ENCODE measurements around the gene ARMC9. TPM values are rescaled to one million over a fixed set of nuclear protein-coding genes. Genes with fewer than 3 reads are reported as not detected.

ARMC9 gene
- total and polyA plus RNA-seq, 2 donors (not counting 3 experiments of a cell fraction or from before 2014, with no cell fraction given) = 16.4 to 24.2 TPM

- Histone ChIP-seq H3K9me1 (replicated peaks; ENCODE audit: control insufficient read depth, extremely low read depth, insufficient read depth, low read length) (no peaks in the 10 kb centered on the region), H4K20me1 (replicated peaks; ENCODE audit: control insufficient read depth, extremely low read depth, insufficient read depth, low read length) (no peaks in the 10 kb centered on the region), H3K79me2 (ENCODE audit: control insufficient read depth, insufficient read depth, low read length) (no peaks in the 10 kb centered on the region), H3K36me3 (ENCODE audit: control insufficient read depth in 2 of 2, extremely low read depth in 1 of 2, insufficient read depth in 2 of 2, low read length in 2 of 2) (no peaks in the 10 kb centered on the region), H3K4me3 (replicated peaks in 1 of 3; ENCODE audit: insufficient read depth in 1 of 3, low read depth in 1 of 3, low read length in 3 of 3) (no peak overlapping the region), H2AFZ (ENCODE audit: low read depth, low read length) (no peak overlapping the region), H3K9ac (replicated peaks; ENCODE audit: extremely low read depth, insufficient read depth, low read length) (no peak overlapping the region), H3K27ac (ENCODE audit: insufficient read depth, low read depth, low read length) (no peak overlapping the region), H3K4me2 (ENCODE audit: insufficient read depth, low read length) (no peak overlapping the region), H3K27me3 (ENCODE audit: control insufficient read depth in 2 of 2, insufficient read depth in 2 of 2, low read length in 2 of 2) (peaks cover 0 to 3% of the 10 kb centered on the region in 2 experiments), H3K4me1 (ENCODE audit: control insufficient read depth, extremely low read depth, insufficient read depth, low read length) (no peaks in the 10 kb centered on the region), H3K9me3 (replicated peaks; ENCODE audit: control insufficient read depth, insufficient read depth, low read length) (no peaks in the 10 kb centered on the region)
- TF ChIP-seq EZH2 (IDR thresholded peaks at IDR 0.05; ENCODE audit: borderline replicate concordance, low read depth, low read length, severe bottlenecking) (no peak), FOS (IDR thresholded peaks at IDR 0.05; ENCODE audit: borderline replicate concordance, insufficient read depth, low read length) (no peak)
- intact Hi-C loops (cut with micrococcal nuclease) = no loop called here
- dilution Hi-C loops (cut with MboI; ENCODE audit: extremely low pct_ligation_motif_present, low sequenced_read_pairs) = no loop called here
- no TSS peak for BruUV-seq (replicated peaks)
- no peak for FAIRE-seq
- POLR2A ChIA-PET = no interaction called here
- DNase-seq (ENCODE audit: low read depth, low spot score) = no peak
- CTCF ChIA-PET = interaction anchor here (0.9 to 4.6 kb wide), 4 partner anchors 9 to 317 kb away, joined by 3 to 18 read pairs (median 4); no protein-coding TSS in a partner anchor
Observed at GRCh38 chr2:231421051-231421580, 222.7 kb downstream of the ARMC9 start.

- H2AFZ ChIP-seq (ENCODE audit: low read depth, low read length) = no peak overlapping the region
- dilution Hi-C loops (cut with MboI; ENCODE audit: extremely low pct_ligation_motif_present, low sequenced_read_pairs) (no loop called here), intact Hi-C loops (cut with micrococcal nuclease) (no loop called here)
- no peak overlapping the region for H3K27ac ChIP-seq (ENCODE audit: insufficient read depth, low read depth, low read length)
- H3K4me2 ChIP-seq (ENCODE audit: insufficient read depth, low read length) = no peak overlapping the region
- H3K36me3 ChIP-seq (ENCODE audit: control insufficient read depth in 2 of 2, extremely low read depth in 1 of 2, insufficient read depth in 2 of 2, low read length in 2 of 2) = no peaks in the 10 kb centered on the region
- H3K9me1 ChIP-seq (replicated peaks; ENCODE audit: control insufficient read depth, extremely low read depth, insufficient read depth, low read length) = no peaks in the 10 kb centered on the region
- no peak overlapping the region for H3K4me3 ChIP-seq (replicated peaks in 1 of 3; ENCODE audit: insufficient read depth in 1 of 3, low read depth in 1 of 3, low read length in 3 of 3)
- no peaks in the 10 kb centered on the region for H3K9me3 ChIP-seq (replicated peaks; ENCODE audit: control insufficient read depth, insufficient read depth, low read length)
- TF ChIP-seq MAX (IDR thresholded peaks at IDR 0.05; ENCODE audit: insufficient read depth, insufficient read length) (no peak), CTCF (IDR thresholded peaks at IDR 0.05; ENCODE audit: extremely low read depth in 1 of 2, insufficient read depth in 1 of 2, low read depth in 1 of 2, low read length in 2 of 2) (no peak), FOS (IDR thresholded peaks at IDR 0.05; ENCODE audit: borderline replicate concordance, insufficient read depth, low read length) (no peak), POLR2AphosphoS5 (IDR thresholded peaks at IDR 0.05; ENCODE audit: insufficient read depth, low read depth, low read length) (no peak), POLR2A (IDR thresholded peaks at IDR 0.05; ENCODE audit: low read depth, low read length) (no peak), GATA2 (IDR thresholded peaks at IDR 0.05; ENCODE audit: insufficient read depth, insufficient read length, low read depth, low read length) (no peak), EZH2 (IDR thresholded peaks at IDR 0.05; ENCODE audit: borderline replicate concordance, low read depth, low read length, severe bottlenecking) (no peak), MYC (IDR thresholded peaks at IDR 0.05; ENCODE audit: low read depth, low read length) (no peak), JUN (IDR thresholded peaks at IDR 0.05; ENCODE audit: borderline replicate concordance, insufficient read depth, insufficient read length, low read depth) (no peak)
- CTCF ChIA-PET = interaction anchor here (1.2 kb wide), 1 partner anchor 318 kb away, joined by 3 read pairs; no protein-coding TSS in a partner anchor
- no peak for DNase-seq (ENCODE audit: low read depth, low spot score)
- H3K9ac ChIP-seq (replicated peaks; ENCODE audit: extremely low read depth, insufficient read depth, low read length) = no peak overlapping the region
- peaks cover 2 to 3% of the 10 kb centered on the region in 2 experiments for H3K27me3 ChIP-seq (ENCODE audit: control insufficient read depth in 2 of 2, insufficient read depth in 2 of 2, low read length in 2 of 2)
- H3K4me1 ChIP-seq (ENCODE audit: control insufficient read depth, extremely low read depth, insufficient read depth, low read length) = no peaks in the 10 kb centered on the region
- POLR2A ChIA-PET = no interaction called here
- no peaks in the 10 kb centered on the region for H3K79me2 ChIP-seq (ENCODE audit: control insufficient read depth, insufficient read depth, low read length)
- no peak for FAIRE-seq
- BruUV-seq (replicated peaks) = no TSS peak
- no peaks in the 10 kb centered on the region for H4K20me1 ChIP-seq (replicated peaks; ENCODE audit: control insufficient read depth, extremely low read depth, insufficient read depth, low read length)
Observed at GRCh38 chr2:231422056-231422455, 223.6 kb downstream of the ARMC9 start.

All from endothelial cell of umbilical vein (primary cell).